Measurements from ENCODE around the gene SIK1. TPM values are rescaled to one million over a fixed set of nuclear protein-coding genes. Genes with fewer than 3 reads are reported as not detected.

The SIK1 gene
- total RNA-seq, 2 experiments from 2014 or later = 7.8 to 7.9 TPM

Other genes starting within 250 kb of the SIK1 start
- under 1 TPM; 0.21 to 0.47 TPM for gene HSF2BP, start 232.4 kb upstream of the SIK1 start, total RNA-seq
- gene RRP1B, start 232.4 kb upstream of the SIK1 start, total RNA-seq = 10 to 100 TPM; 49.1 to 50.4 TPM